ENCODE data around the gene PURA.

Gene PURA

GRCh38 chr5:140112685-140113179 is 1.2 kb upstream of the PURA start:
- Histone ChIP-seq H3K4me1 (ENCODE audit: control insufficient read depth, low read length) (peaks cover 72% of the 10 kb centered on the region), H3K27me3 (ENCODE audit: control insufficient read depth, low read length) (no peaks in the 10 kb centered on the region), H3K9me3 (ENCODE audit: control insufficient read depth, insufficient read depth, low read length) (no peaks in the 10 kb centered on the region), H4K20me1 (ENCODE audit: control insufficient read depth, insufficient read depth, low read depth, low read length) (peaks cover 36% of the 10 kb centered on the region), H3F3A (ENCODE audit: control insufficient read depth, insufficient read depth) (peaks cover 27% of the 10 kb centered on the region), H3K4me2 (ENCODE audit: low read length) (peak overlapping the region; percentile 98), H3K79me2 (ENCODE audit: control insufficient read depth, low read length) (peaks cover 91% of the 10 kb centered on the region), H3K9me2 (replicated peaks; ENCODE audit: control insufficient read depth, low read length) (no peaks in the 10 kb centered on the region), H3K27ac (ENCODE audit: low read depth, low read length) (no peak overlapping the region), H3K4me3 (ENCODE audit: low read length) (peak overlapping the region; percentile 92), H3K36me3 (ENCODE audit: control insufficient read depth, low read length) (peaks cover 29% of the 10 kb centered on the region)
- TF ChIP-seq EZH2phosphoT487 (IDR thresholded peaks at IDR 0.05; ENCODE audit: borderline replicate concordance, low read length) = no peak
- TF ChIP-seq, protein P1, sequence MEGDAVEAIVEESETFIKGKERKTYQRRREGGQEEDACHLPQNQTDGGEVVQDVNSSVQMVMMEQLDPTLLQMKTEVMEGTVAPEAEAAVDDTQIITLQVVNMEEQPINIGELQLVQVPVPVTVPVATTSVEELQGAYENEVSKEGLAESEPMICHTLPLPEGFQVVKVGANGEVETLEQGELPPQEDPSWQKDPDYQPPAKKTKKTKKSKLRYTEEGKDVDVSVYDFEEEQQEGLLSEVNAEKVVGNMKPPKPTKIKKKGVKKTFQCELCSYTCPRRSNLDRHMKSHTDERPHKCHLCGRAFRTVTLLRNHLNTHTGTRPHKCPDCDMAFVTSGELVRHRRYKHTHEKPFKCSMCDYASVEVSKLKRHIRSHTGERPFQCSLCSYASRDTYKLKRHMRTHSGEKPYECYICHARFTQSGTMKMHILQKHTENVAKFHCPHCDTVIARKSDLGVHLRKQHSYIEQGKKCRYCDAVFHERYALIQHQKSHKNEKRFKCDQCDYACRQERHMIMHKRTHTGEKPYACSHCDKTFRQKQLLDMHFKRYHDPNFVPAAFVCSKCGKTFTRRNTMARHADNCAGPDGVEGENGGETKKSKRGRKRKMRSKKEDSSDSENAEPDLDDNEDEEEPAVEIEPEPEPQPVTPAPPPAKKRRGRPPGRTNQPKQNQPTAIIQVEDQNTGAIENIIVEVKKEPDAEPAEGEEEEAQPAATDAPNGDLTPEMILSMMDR (IDR thresholded peaks at IDR 0.05; ENCODE audit: low read depth, low read length, poor library complexity, severe bottlenecking) = no peak

GRCh38 chr5:140113180-140113698 is 670 bp upstream of the PURA start:
- Histone ChIP-seq H3F3A (ENCODE audit: control insufficient read depth, insufficient read depth) (peaks cover 27% of the 10 kb centered on the region), H3K27ac (ENCODE audit: low read depth, low read length) (peak overlapping the region; percentile 34), H3K27me3 (ENCODE audit: control insufficient read depth, low read length) (no peaks in the 10 kb centered on the region), H3K9me3 (ENCODE audit: control insufficient read depth, insufficient read depth, low read length) (no peaks in the 10 kb centered on the region), H3K4me2 (ENCODE audit: low read length) (peak overlapping the region; percentile 98), H4K20me1 (ENCODE audit: control insufficient read depth, insufficient read depth, low read depth, low read length) (peaks cover 40% of the 10 kb centered on the region), H3K79me2 (ENCODE audit: control insufficient read depth, low read length) (peaks cover 94% of the 10 kb centered on the region), H3K4me3 (ENCODE audit: low read length) (peak overlapping the region; percentile 92), H3K9me2 (replicated peaks; ENCODE audit: control insufficient read depth, low read length) (no peaks in the 10 kb centered on the region), H3K36me3 (ENCODE audit: control insufficient read depth, low read length) (peaks cover 27% of the 10 kb centered on the region), H3K4me1 (ENCODE audit: control insufficient read depth, low read length) (peaks cover 72% of the 10 kb centered on the region)
- TF ChIP-seq, protein P1 (IDR thresholded peaks at IDR 0.05; ENCODE audit: low read depth, low read length, poor library complexity, severe bottlenecking) = no peak
- TF ChIP-seq EZH2phosphoT487 (IDR thresholded peaks at IDR 0.05; ENCODE audit: borderline replicate concordance, low read length) = no peak

DNA sequence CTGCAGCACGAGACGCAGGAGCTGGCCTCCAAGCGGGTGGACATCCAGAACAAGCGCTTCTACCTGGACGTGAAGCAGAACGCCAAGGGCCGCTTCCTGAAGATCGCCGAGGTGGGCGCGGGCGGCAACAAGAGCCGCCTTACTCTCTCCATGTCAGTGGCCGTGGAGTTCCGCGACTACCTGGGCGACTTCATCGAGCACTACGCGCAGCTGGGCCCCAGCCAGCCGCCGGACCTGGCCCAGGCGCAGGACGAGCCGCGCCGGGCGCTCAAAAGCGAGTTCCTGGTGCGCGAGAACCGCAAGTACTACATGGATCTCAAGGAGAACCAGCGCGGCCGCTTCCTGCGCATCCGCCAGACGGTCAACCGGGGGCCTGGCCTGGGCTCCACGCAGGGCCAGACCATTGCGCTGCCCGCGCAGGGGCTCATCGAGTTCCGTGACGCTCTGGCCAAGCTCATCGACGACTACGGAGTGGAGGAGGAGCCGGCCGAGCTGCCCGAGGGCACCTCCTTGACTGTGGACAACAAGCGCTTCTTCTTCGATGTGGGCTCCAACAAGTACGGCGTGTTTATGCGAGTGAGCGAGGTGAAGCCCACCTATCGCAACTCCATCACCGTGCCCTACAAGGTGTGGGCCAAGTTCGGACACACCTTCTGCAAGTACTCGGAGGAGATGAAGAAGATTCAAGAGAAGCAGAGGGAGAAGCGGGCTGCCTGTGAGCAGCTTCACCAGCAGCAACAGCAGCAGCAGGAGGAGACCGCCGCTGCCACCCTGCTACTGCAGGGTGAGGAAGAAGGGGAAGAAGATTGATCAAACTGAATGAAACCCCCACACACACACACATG is 654 bp downstream of the PURA start:
- H3K4me1 ChIP-seq (ENCODE audit: control insufficient read depth, low read length) = peaks cover 61% of the 10 kb centered on the region
- H3K9me2 ChIP-seq (replicated peaks; ENCODE audit: control insufficient read depth, low read length) = no peaks in the 10 kb centered on the region
- peak overlapping the region; percentile 98 for H3K4me2 ChIP-seq (ENCODE audit: low read length)
- H3F3A ChIP-seq (ENCODE audit: control insufficient read depth, insufficient read depth) = peaks cover 26% of the 10 kb centered on the region
- peaks cover 22% of the 10 kb centered on the region for H3K36me3 ChIP-seq (ENCODE audit: control insufficient read depth, low read length)
- H3K27me3 ChIP-seq (ENCODE audit: control insufficient read depth, low read length) = no peaks in the 10 kb centered on the region
- peak overlapping the region; percentile 92 for H3K4me3 ChIP-seq (ENCODE audit: low read length)
- peaks cover 31% of the 10 kb centered on the region for H4K20me1 ChIP-seq (ENCODE audit: control insufficient read depth, insufficient read depth, low read depth, low read length)
- TF ChIP-seq EZH2phosphoT487 (IDR thresholded peaks at IDR 0.05; ENCODE audit: borderline replicate concordance, low read length) = no peak
- TF ChIP-seq, protein P1 (IDR thresholded peaks at IDR 0.05; ENCODE audit: low read depth, low read length, poor library complexity, severe bottlenecking) = no peak
- peak overlapping the region; percentile 39 for H3K27ac ChIP-seq (ENCODE audit: low read depth, low read length)
- peaks cover 89% of the 10 kb centered on the region for H3K79me2 ChIP-seq (ENCODE audit: control insufficient read depth, low read length)
- no peaks in the 10 kb centered on the region for H3K9me3 ChIP-seq (ENCODE audit: control insufficient read depth, insufficient read depth, low read length)

All from DOHH2 (cell line).